ENCODE data around the gene GCNT1.
"Not testable (repeated sequence)": the region's sequence is repeated elsewhere in the genome, so short reads cannot be mapped to it uniquely, and the experiment has no call there.

GCNT1 gene

GRCh38 chr9:76523617-76524200 lies 64.7 kb downstream of the GCNT1 start:
- H3K4me3 ChIP-seq (ENCODE audit: low read depth, low read length); H3K9ac ChIP-seq (ENCODE audit: low read length); H3K36me3 ChIP-seq (ENCODE audit: control insufficient read depth, insufficient read depth, low read length): not testable (repeated sequence)

DNA sequence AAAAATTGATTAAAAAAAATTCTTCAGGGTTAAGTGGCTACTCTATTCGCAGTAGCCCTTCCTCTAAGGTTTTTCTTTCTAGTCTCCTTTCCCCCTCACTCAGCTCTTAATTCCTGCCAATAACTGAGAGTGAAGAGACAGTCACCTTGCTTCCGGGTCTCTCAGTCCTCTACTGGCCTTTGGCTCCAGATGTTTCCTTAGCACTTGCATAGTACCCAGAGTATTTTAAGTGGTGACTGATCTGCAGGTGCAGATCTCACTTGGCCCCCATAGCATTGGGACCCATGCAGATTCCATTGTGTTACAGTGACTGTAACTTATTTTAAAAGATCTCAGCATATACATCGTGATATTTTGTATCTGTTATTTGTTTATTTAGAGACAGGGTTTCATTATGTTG lies 66.2 kb downstream of the GCNT1 start:
- Histone ChIP-seq H3K4me1 (ENCODE audit: control insufficient read depth, insufficient read depth, low read length) (no peaks in the 10 kb centered on the region), H3K27me3 (ENCODE audit: control insufficient read depth, insufficient read depth, low read length) (no peaks in the 10 kb centered on the region), H3K4me3 (ENCODE audit: low read depth, low read length) (no peak overlapping the region), H3K9ac (ENCODE audit: low read length) (no peak overlapping the region), H3K36me3 (ENCODE audit: control insufficient read depth, insufficient read depth, low read length) (no peaks in the 10 kb centered on the region), H3K9me3 (ENCODE audit: control insufficient read depth, insufficient read depth, low read depth, low read length) (no peaks in the 10 kb centered on the region), H3K27ac (ENCODE audit: low read depth, low read length) (no peak overlapping the region)

More at GRCh38 chr9:76523617-76524200, 64.7 kb downstream of the GCNT1 start:
- not testable (repeated sequence) for H3K27ac ChIP-seq (ENCODE audit: low read depth, low read length); H3K27me3 ChIP-seq (ENCODE audit: control insufficient read depth, insufficient read depth, low read length); H3K4me1 ChIP-seq (ENCODE audit: control insufficient read depth, insufficient read depth, low read length); H3K9me3 ChIP-seq (ENCODE audit: control insufficient read depth, insufficient read depth, low read depth, low read length)

DNA sequence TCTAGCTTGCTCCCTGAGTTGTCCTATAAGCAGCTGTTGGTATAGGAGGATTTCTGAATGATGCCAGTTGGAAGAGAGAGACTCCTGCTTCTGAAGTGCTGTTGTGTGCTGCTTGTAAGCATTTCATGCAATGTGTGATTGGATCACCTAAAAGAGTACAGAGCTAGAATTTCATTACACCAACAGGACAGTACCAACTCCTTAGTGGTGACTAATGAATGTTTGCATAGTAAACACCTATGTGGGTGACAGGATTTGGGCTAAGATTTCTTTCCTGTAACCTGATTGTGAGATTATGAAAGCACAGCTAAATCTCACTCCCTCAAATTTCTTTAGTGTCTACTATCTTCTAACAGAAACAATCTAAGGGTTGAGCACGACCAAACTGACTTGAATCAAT lies 67.0 kb downstream of the GCNT1 start:
- Histone ChIP-seq H3K4me1 (ENCODE audit: control insufficient read depth, insufficient read depth, low read length) (no peaks in the 10 kb centered on the region), H3K36me3 (ENCODE audit: control insufficient read depth, insufficient read depth, low read length) (no peaks in the 10 kb centered on the region), H3K9me3 (ENCODE audit: control insufficient read depth, insufficient read depth, low read depth, low read length) (no peaks in the 10 kb centered on the region), H3K4me3 (ENCODE audit: low read depth, low read length) (no peak overlapping the region), H3K9ac (ENCODE audit: low read length) (no peak overlapping the region), H3K27me3 (ENCODE audit: control insufficient read depth, insufficient read depth, low read length) (no peaks in the 10 kb centered on the region), H3K27ac (ENCODE audit: low read depth, low read length) (no peak overlapping the region)

GRCh38 chr9:76528056-76528455 lies 69.1 kb downstream of the GCNT1 start:
- H3K27me3 ChIP-seq (ENCODE audit: control insufficient read depth, insufficient read depth, low read length): no peaks in the 10 kb centered on the region
- H3K4me3 ChIP-seq (ENCODE audit: low read depth, low read length): no peak overlapping the region
- peaks cover 2% of the 10 kb centered on the region; the same call in 1 of the 2 replicates for H3K4me1 ChIP-seq (ENCODE audit: control insufficient read depth, insufficient read depth, low read length)
- no peaks in the 10 kb centered on the region for H3K36me3 ChIP-seq (ENCODE audit: control insufficient read depth, insufficient read depth, low read length)
- H3K9ac ChIP-seq (ENCODE audit: low read length): no peak overlapping the region
- no peak overlapping the region for H3K27ac ChIP-seq (ENCODE audit: low read depth, low read length)
- H3K9me3 ChIP-seq (ENCODE audit: control insufficient read depth, insufficient read depth, low read depth, low read length): no peaks in the 10 kb centered on the region

GRCh38 chr9:76528642-76529190 lies 69.7 kb downstream of the GCNT1 start:
- Histone ChIP-seq H3K27me3 (ENCODE audit: control insufficient read depth, insufficient read depth, low read length) (no peaks in the 10 kb centered on the region), H3K27ac (ENCODE audit: low read depth, low read length) (no peak overlapping the region), H3K9me3 (ENCODE audit: control insufficient read depth, insufficient read depth, low read depth, low read length) (no peaks in the 10 kb centered on the region), H3K4me1 (ENCODE audit: control insufficient read depth, insufficient read depth, low read length) (peaks cover 3% of the 10 kb centered on the region; the same call in 1 of the 2 replicates), H3K9ac (ENCODE audit: low read length) (no peak overlapping the region), H3K4me3 (ENCODE audit: low read depth, low read length) (no peak overlapping the region), H3K36me3 (ENCODE audit: control insufficient read depth, insufficient read depth, low read length) (no peaks in the 10 kb centered on the region)

DNA sequence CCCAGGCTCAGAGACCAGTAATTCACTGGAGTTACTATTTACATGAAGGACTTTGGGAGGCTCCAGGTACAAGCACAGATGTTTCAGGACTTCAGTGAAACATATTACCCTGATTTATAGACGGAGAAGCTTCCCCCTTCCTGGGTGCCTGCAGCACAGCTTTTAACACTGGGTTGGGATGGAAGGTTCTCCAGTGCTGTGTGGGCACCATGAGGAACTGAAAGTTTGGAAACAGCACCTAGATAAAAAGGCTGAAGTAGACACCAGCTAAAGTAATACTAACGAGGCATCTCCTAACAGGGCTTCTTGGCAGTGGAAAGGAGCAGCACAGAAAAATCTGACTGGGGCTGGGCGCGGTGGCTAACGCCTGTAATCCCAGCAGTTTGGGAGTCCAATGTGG lies 70.7 kb downstream of the GCNT1 start:
- Histone ChIP-seq H3K27ac (ENCODE audit: low read depth, low read length) (no peak overlapping the region), H3K27me3 (ENCODE audit: control insufficient read depth, insufficient read depth, low read length) (no peaks in the 10 kb centered on the region), H3K4me3 (ENCODE audit: low read depth, low read length) (no peak overlapping the region), H3K4me1 (ENCODE audit: control insufficient read depth, insufficient read depth, low read length) (peaks cover 3% of the 10 kb centered on the region; the same call in 1 of the 2 replicates), H3K36me3 (ENCODE audit: control insufficient read depth, insufficient read depth, low read length) (no peaks in the 10 kb centered on the region), H3K9ac (ENCODE audit: low read length) (no peak overlapping the region), H3K9me3 (ENCODE audit: control insufficient read depth, insufficient read depth, low read depth, low read length) (no peaks in the 10 kb centered on the region)

DNA sequence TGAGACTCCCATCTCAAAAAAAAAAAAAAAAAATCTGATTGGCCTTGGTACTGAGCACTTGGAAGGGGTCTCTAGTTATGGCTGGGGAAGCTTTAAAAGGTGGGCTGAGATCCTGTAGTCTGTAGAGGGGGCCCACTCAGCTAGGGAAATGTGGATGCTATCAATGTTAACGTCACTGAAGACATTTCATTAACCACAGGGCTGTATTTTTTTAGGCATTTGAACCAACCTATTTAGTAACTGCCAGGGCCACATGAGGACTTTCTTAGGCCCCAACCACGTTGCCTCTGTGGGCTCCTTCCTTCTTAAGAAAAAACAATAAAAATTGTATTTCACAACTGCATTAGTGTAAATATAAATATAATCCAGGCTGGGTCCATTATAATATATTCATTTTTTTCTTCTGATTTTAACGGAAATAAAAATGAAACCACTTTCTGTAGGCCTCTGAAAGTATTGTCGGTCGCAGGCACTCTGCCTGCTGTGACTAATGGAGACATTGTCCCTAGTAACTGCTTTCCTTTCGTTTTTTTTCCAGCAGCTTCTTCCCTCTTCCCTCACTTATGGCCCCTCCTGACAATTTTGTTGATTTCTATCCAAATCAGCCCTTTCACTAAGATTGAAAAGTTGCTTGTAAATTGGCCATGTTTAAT lies 71.6 kb downstream of the GCNT1 start:
- peaks cover 3% of the 10 kb centered on the region; the same call in 1 of the 2 replicates for H3K4me1 ChIP-seq (ENCODE audit: control insufficient read depth, insufficient read depth, low read length)
- no peak overlapping the region for H3K27ac ChIP-seq (ENCODE audit: low read depth, low read length)
- H3K9ac ChIP-seq (ENCODE audit: low read length): no peak overlapping the region
- no peaks in the 10 kb centered on the region for H3K27me3 ChIP-seq (ENCODE audit: control insufficient read depth, insufficient read depth, low read length)
- H3K36me3 ChIP-seq (ENCODE audit: control insufficient read depth, insufficient read depth, low read length): no peaks in the 10 kb centered on the region
- no peaks in the 10 kb centered on the region for H3K9me3 ChIP-seq (ENCODE audit: control insufficient read depth, insufficient read depth, low read depth, low read length)
- H3K4me3 ChIP-seq (ENCODE audit: low read depth, low read length): no peak overlapping the region

- Histone ChIP-seq H3K27ac (ENCODE audit: low read depth, low read length) (no peak overlapping the region), H3K9me3 (ENCODE audit: control insufficient read depth, insufficient read depth, low read depth, low read length) (no peaks in the 10 kb centered on the region), H3K4me3 (ENCODE audit: low read depth, low read length) (no peak overlapping the region), H3K27me3 (ENCODE audit: control insufficient read depth, insufficient read depth, low read length) (no peaks in the 10 kb centered on the region), H3K9ac (ENCODE audit: low read length) (no peak overlapping the region), H3K36me3 (ENCODE audit: control insufficient read depth, insufficient read depth, low read length) (no peaks in the 10 kb centered on the region), H3K4me1 (ENCODE audit: control insufficient read depth, insufficient read depth, low read length) (peaks cover 3% of the 10 kb centered on the region; the same call in 1 of the 2 replicates)
Observed at GRCh38 chr9:76531231-76531780, 72.3 kb downstream of the GCNT1 start.

DNA sequence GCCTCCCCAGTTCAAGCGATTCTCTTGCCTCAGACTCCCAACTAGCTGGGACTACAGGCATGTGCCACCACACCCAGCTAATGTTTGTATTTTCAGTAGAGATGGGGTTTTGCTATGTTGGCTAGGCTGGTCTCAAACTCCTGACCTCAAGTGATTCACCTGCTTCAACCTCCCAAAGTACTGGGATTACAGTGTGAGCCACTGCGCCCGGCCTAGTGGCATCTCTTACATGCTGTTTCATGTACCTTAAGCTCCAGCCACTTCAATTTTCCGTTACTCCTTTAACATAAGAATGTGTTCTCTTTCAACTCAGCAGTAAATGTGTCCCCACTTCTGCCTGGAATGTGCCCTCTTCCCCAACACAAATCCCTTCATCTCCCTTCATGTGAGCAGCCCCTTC lies 73.9 kb downstream of the GCNT1 start:
- not testable (repeated sequence) for H3K9ac ChIP-seq (ENCODE audit: low read length); H3K4me3 ChIP-seq (ENCODE audit: low read depth, low read length); H3K4me1 ChIP-seq (ENCODE audit: control insufficient read depth, insufficient read depth, low read length); H3K27me3 ChIP-seq (ENCODE audit: control insufficient read depth, insufficient read depth, low read length); H3K9me3 ChIP-seq (ENCODE audit: control insufficient read depth, insufficient read depth, low read depth, low read length); H3K36me3 ChIP-seq (ENCODE audit: control insufficient read depth, insufficient read depth, low read length); H3K27ac ChIP-seq (ENCODE audit: low read depth, low read length)

DNA sequence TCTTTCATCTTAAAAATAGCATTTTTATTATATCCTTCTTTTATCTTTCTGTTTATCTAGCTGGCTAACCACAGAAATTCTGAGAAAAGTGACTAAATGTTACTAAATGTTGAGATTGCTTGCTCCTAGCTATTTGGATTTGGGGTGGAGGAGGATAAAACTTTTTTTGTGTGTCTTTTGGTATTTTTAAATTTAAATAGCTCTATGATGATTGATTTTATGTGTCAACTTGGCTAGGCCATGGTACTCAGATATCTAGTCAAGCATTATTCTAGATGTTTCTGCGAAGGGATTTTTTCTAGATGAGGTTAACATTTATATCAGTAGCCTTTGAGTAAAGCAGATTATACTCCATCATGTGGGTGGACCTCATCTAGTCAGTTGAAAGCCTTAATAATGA lies 75.0 kb downstream of the GCNT1 start:
- Histone ChIP-seq H3K9me3 (ENCODE audit: control insufficient read depth, insufficient read depth, low read depth, low read length) (no peaks in the 10 kb centered on the region), H3K27ac (ENCODE audit: low read depth, low read length) (no peak overlapping the region), H3K4me1 (ENCODE audit: control insufficient read depth, insufficient read depth, low read length) (peaks cover 3% of the 10 kb centered on the region; the same call in 1 of the 2 replicates), H3K36me3 (ENCODE audit: control insufficient read depth, insufficient read depth, low read length) (no peaks in the 10 kb centered on the region), H3K27me3 (ENCODE audit: control insufficient read depth, insufficient read depth, low read length) (no peaks in the 10 kb centered on the region), H3K9ac (ENCODE audit: low read length) (no peak overlapping the region), H3K4me3 (ENCODE audit: low read depth, low read length) (no peak overlapping the region)

DNA sequence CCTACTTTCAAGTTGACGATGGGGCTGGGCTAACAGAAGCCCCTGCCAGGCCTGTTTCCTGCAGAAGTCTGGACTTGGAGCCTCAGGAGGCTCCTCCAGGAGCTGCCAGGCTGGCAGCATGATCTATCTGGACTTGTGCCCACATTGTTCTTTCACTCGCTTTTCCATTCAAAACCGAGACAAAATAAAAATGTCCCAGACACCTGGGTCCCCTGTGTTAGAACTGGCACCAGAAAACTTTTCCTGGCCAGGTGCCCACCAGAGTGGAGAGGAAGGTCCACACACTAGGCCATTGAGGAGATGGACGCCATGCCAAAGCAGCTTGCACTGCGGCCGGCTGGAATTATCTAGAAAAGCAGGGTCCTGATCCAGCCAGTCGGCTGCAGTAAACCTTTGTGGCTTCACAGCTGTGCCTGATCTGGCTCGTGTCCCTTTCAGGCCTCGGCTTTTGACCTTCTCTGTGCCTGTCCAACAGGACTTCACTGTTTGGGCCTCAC lies 78.2 kb downstream of the GCNT1 start:
- no peak overlapping the region for H3K27ac ChIP-seq (ENCODE audit: low read depth, low read length)
- no peaks in the 10 kb centered on the region for H3K9me3 ChIP-seq (ENCODE audit: control insufficient read depth, insufficient read depth, low read depth, low read length)
- no peaks in the 10 kb centered on the region for H3K27me3 ChIP-seq (ENCODE audit: control insufficient read depth, insufficient read depth, low read length)
- no peak overlapping the region for H3K4me3 ChIP-seq (ENCODE audit: low read depth, low read length)
- H3K36me3 ChIP-seq (ENCODE audit: control insufficient read depth, insufficient read depth, low read length): no peaks in the 10 kb centered on the region
- H3K9ac ChIP-seq (ENCODE audit: low read length): no peak overlapping the region
- peaks cover 3% of the 10 kb centered on the region; the same call in 1 of the 2 replicates for H3K4me1 ChIP-seq (ENCODE audit: control insufficient read depth, insufficient read depth, low read length)
